ENCODE results near the gene OTP.

The OTP gene

DNA sequence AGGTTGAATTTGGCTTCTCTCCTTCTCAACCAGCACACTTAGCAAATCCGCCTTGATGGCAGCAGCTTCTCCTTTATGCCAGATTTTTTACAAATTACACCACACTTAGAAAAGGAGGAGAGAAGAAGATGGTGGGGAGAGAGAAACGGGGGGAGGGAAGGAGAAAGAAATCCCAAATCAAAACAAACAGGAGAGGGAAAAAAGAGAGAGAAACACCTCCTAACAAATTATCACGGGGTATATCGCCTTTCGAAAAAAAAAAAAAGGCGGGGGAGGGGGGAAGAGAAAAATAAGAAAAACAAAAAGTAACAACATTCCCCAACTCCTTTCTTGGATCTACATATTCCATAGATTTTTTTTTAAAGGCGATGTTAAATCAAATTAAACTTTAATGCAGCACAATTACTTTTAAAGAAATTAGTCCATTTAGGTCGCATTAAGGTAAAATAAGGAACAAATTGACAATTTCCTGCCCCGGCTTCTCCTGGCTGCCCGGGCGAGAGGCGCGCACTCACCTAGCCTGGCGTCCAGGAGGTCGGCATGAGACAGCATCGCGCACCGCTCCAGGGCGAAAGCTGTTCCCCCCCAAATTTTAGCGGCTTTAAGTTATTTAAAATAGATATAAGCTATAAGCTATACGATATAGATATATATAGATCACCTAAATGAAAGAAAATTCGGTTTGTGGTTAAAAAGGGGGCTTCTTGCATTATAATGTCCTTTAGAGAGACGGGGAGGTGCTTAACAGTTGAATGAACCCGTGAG lies at the start of gene OTP:
OTP (minus strand) TSS at position 716 of the 765 bp plus-strand sequence; CDS start at position 552, 164 bp downstream.
- peak within 1 kb of the TSS; percentile 38 for H3K27ac Mint-ChIP-seq
- peak within 1 kb of the TSS; percentile 21 for H3K4me3 Mint-ChIP-seq
- H3K36me3 Mint-ChIP-seq (ENCODE audit: low read depth): peaks cover 16% of the 10 kb centered on the region
- peaks cover 84% of the 10 kb centered on the region for H3K27me3 Mint-ChIP-seq
- peaks cover 24% of the 10 kb centered on the region for H3K4me1 Mint-ChIP-seq (ENCODE audit: low read depth)
- peaks cover 12% of the 10 kb centered on the region for H3K9me3 Mint-ChIP-seq

DNA sequence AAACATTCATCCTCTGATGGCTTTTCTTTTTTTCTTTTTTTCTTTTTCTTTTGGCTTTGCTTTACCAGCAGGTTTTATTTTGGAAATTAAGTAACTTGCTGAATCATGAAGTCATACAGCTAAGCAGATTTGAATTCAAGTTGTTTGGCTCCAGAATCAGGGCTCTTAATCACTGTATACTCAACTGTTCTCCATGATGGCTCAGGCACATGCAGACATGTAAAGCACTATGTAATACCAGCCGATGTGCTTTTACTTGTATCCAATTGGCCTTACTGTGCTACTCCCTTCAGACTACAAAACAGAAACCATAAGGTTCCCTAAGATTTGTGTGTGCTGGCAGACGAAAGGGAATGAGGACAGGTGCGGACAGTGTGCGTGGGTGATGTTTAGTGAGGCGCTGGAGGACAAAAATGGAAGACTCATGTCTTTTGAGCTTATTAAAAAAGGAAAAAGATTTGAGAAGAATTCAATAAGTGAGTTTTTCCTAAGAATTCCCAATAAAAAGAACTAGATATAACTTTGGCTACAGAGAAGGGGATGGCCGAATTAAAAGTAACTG lies 44.7 kb upstream of the OTP start:
- H3K4me1 Mint-ChIP-seq (ENCODE audit: low read depth): no peaks in the 10 kb centered on the region
- H3K27me3 Mint-ChIP-seq: peaks cover 11% of the 10 kb centered on the region
- no peaks in the 10 kb centered on the region for H3K9me3 Mint-ChIP-seq
- no peak overlapping the region for H3K27ac Mint-ChIP-seq
- H3K4me3 Mint-ChIP-seq: no peak overlapping the region
- peaks cover 3% of the 10 kb centered on the region for H3K36me3 Mint-ChIP-seq (ENCODE audit: low read depth)

DNA sequence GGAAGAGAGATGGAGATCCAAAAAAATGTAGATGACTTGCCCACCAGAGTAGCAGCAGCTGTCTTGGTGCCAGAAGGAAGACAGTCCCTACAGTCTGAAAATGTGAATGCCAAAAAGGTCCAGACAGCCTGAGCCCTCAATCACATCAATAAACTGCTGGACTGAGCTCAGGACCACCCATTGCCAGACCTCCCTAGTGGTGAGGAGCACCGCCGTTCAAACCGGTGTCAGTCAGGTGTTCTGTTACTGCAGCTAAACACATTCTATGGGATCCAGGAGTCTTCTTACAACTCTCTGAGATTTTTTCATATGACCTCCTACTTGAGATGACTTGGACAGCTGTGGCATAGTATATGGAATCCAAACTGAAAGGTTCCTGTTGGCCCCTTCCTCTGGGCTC lies 32.0 kb upstream of the OTP start:
- no peaks in the 10 kb centered on the region for H3K36me3 Mint-ChIP-seq (ENCODE audit: low read depth)
- no peak overlapping the region for H3K27ac Mint-ChIP-seq
- no peak overlapping the region for H3K4me3 Mint-ChIP-seq
- H3K9me3 Mint-ChIP-seq: peaks cover 5% of the 10 kb centered on the region
- H3K4me1 Mint-ChIP-seq (ENCODE audit: low read depth): no peaks in the 10 kb centered on the region
- peaks cover 19% of the 10 kb centered on the region for H3K27me3 Mint-ChIP-seq

DNA sequence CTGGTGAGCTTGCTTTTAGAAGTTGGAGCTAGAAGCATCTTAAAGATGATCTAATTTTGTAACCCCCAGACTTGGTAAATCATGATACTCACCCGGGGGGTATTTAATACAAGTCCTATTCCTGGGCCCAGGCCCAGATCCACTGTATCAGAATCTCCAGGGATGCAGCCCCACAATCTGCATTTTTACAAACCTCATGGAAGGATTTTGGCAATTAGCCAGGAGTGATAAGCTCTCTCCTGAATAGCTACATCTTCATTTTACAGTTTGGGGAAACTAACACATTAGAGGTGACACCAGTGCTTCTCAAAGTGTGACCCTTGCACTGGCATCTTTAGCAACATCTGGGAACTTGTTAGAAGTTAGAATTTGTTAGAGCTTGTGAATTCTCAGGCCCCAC lies 31.2 kb upstream of the OTP start:
- no peaks in the 10 kb centered on the region for H3K9me3 Mint-ChIP-seq
- peaks cover 15% of the 10 kb centered on the region for H3K27me3 Mint-ChIP-seq
- H3K36me3 Mint-ChIP-seq (ENCODE audit: low read depth): no peaks in the 10 kb centered on the region
- H3K4me1 Mint-ChIP-seq (ENCODE audit: low read depth): no peaks in the 10 kb centered on the region
- no peak overlapping the region for H3K27ac Mint-ChIP-seq
- no peak overlapping the region for H3K4me3 Mint-ChIP-seq

DNA sequence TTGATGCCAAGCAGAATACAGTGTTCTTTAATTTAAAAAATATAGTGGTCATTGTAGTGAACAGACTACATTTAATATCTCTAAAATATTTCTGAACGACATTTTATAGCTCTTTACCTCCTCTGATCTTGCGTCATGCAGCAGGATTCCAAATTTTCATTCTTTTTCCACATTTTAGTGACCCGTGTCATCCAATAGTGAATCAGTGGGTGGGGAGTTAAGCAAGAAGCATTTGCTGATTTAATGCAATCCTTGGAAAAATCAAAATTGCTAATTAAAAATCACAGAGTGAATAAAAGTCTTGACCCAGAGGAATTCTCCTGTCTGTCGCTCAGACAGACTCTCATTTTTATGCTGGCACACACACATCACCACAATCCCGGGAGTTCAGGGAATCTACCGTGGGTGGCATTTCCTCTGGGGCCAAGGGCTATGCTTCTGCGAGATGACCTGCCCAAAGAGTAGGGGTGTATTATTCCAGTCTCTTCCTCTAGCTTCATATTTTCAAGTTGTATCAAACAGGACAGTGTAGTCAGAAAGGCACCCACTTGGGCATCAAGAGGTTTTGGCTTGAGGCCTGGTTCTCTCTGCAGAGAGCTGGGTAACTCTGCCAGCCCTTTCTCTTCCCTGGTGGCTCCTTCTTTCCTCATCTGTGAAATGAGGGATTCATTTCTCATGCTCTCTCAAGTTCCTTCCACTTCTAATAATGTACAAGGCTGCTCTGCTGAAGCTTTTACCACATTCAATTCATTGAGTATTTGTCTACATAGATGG lies 24.8 kb upstream of the OTP start:
- Mint-ChIP-seq H3K27ac (no peak overlapping the region), H3K4me3 (no peak overlapping the region), H3K27me3 (peaks cover 21% of the 10 kb centered on the region), H3K36me3 (ENCODE audit: low read depth) (no peaks in the 10 kb centered on the region), H3K4me1 (ENCODE audit: low read depth) (peaks cover 13% of the 10 kb centered on the region), H3K9me3 (no peaks in the 10 kb centered on the region)

DNA sequence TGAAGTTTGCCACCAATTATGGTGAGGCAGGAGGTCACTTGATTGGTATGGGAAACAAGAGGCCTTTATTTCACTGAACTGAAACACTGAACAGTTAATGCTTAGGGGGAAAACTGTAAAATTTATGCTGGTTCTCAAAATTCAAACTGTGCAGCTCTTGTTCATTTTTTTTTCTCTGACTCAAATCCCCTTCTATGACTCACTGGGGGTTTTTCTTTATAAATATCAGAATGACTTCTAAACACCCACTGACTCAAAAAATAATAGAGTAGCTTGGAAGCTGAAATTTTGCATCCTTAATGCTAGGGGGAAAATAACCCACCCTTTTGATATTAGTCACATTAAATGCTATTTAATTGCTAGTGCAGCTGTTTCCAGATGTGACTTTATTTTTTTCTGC lies 24.1 kb upstream of the OTP start:
- no peaks in the 10 kb centered on the region for H3K36me3 Mint-ChIP-seq (ENCODE audit: low read depth)

DNA sequence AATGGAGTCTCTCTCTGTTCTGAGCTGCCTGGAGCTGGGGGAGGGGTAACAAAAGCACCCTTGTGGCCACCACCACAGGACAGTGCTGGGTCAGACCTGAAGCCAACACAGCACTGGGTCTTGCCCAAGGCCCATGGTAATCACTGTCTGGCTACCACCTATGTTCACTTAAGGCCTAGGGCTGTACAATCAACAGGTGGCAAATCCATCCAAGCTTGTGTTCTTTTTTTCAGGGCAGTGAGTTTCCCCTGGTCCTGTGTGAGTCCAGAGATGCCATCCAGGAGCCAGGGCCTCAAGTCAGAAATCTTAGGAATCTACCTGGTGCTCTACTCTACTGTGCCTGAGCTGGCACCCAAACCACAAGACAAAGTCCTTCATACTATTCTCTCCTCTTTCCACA lies 20.1 kb upstream of the OTP start:
- Mint-ChIP-seq H3K4me1 (ENCODE audit: low read depth) (peaks cover 13% of the 10 kb centered on the region), H3K9me3 (no peaks in the 10 kb centered on the region), H3K36me3 (ENCODE audit: low read depth) (no peaks in the 10 kb centered on the region), H3K4me3 (no peak overlapping the region), H3K27me3 (peaks cover 60% of the 10 kb centered on the region), H3K27ac (no peak overlapping the region)

More for the DNA sequence above, 24.1 kb upstream of the OTP start:
- Mint-ChIP-seq H3K27ac (no peak overlapping the region), H3K4me1 (ENCODE audit: low read depth) (peaks cover 13% of the 10 kb centered on the region), H3K27me3 (peaks cover 25% of the 10 kb centered on the region), H3K4me3 (no peak overlapping the region), H3K9me3 (no peaks in the 10 kb centered on the region)

DNA sequence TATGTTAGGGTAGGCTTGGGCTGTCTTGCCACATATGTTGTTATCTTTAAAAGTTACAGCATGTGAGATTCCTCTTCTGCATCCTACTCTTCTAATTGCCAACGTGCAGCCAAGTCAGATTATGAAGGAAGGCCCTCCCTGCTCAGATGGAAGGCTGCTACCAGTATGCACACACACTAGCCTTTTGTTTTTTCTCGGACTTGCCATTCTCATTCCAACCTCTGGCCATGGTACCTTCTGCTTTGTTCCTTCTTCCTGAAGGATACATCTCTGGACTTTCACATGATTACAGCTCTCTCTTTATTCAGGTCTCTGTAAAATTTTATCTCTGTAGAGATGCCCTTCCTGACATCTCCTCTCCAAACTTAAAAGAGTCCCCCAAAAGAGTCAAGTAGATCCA lies 12.8 kb upstream of the OTP start:
- peaks cover 78% of the 10 kb centered on the region for H3K27me3 Mint-ChIP-seq
- no peak overlapping the region for H3K27ac Mint-ChIP-seq
- no peaks in the 10 kb centered on the region for H3K4me1 Mint-ChIP-seq (ENCODE audit: low read depth)
- H3K36me3 Mint-ChIP-seq (ENCODE audit: low read depth): no peaks in the 10 kb centered on the region
- H3K4me3 Mint-ChIP-seq: no peak overlapping the region
- H3K9me3 Mint-ChIP-seq: no peaks in the 10 kb centered on the region

DNA sequence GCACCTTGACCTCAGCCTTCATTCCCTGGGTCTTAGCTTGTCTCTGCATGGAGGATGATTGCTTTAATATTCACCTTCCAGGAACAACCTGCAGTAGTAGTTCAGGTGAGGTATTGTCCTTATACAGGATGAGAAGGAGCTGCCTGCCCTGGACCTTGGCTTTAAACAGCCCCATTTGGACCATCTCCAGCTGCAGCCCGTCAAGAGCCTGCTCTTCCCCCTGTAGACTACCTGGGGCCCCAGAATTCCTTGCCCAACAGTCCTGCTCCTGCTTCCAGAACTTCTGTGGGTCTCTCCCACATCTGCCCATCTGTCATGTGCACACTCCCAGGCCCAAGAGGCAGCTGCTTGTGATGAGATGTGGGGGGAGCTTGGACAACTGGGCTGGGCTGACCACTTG lies 12.2 kb upstream of the OTP start:
- H3K27me3 Mint-ChIP-seq: peaks cover 78% of the 10 kb centered on the region

DNA sequence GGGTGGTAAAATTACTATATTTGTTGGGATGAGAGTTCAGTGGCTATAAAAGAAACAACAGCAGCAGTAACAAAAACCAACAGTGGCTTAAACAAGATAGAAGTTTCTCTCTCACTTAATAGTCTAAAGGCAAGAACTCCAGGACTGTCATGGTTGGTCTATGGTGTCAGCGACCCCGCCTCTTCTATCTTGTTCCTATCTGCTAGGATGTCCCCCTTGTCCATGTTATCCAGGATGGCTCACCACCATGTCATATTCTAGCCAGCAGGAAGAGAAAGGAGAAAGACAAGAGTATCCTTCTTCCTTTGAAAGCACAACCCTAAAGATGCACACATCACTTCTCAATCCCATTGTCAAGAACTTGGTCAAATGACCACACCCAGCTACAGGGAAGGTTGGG lies 11.3 kb upstream of the OTP start:
- Mint-ChIP-seq H3K4me1 (ENCODE audit: low read depth) (peaks cover 2% of the 10 kb centered on the region), H3K4me3 (no peak overlapping the region), H3K27ac (no peak overlapping the region), H3K27me3 (peaks cover 79% of the 10 kb centered on the region), H3K9me3 (no peaks in the 10 kb centered on the region), H3K36me3 (ENCODE audit: low read depth) (no peaks in the 10 kb centered on the region)

More for the DNA sequence above, 12.2 kb upstream of the OTP start:
- Mint-ChIP-seq H3K4me1 (ENCODE audit: low read depth) (no peaks in the 10 kb centered on the region), H3K27ac (no peak overlapping the region), H3K9me3 (no peaks in the 10 kb centered on the region), H3K4me3 (no peak overlapping the region), H3K36me3 (ENCODE audit: low read depth) (no peaks in the 10 kb centered on the region)

DNA sequence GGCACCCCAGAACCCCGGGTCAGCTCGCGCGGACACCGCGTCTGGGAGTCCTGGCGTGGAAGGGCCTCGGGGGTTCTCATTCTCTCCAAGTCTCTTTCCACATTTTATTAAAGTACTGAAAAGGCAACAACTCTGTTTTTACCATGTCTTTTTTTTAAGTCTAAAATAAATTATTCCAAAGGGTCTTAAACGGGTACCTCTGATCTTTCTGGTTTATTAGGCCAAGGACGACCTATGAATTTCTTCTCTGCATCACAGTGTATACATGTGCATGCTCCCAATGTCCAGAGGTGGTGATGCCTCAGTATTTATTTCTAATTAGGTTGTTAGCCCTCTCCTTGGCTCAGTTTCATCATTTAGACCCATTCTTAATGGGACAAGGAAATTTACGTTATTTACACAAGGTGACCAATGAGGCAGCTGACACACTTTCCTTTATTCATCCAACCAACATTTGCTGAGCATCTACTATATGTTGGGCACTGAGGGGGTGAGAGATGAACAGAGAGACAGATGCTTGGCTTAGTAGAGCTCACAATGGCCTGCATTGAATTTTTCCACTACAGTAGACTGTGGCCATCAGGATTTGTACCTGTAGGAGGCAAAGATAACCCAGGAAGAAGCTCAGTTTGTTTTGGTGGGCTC lies 7.6 kb upstream of the OTP start:
- H3K4me3 Mint-ChIP-seq: peak overlapping the region; percentile 39
- H3K4me1 Mint-ChIP-seq (ENCODE audit: low read depth): peaks cover 22% of the 10 kb centered on the region
- H3K36me3 Mint-ChIP-seq (ENCODE audit: low read depth): peaks cover 1% of the 10 kb centered on the region
- no peak overlapping the region for H3K27ac Mint-ChIP-seq
- H3K9me3 Mint-ChIP-seq: peaks cover 2% of the 10 kb centered on the region
- peaks cover 91% of the 10 kb centered on the region for H3K27me3 Mint-ChIP-seq

DNA sequence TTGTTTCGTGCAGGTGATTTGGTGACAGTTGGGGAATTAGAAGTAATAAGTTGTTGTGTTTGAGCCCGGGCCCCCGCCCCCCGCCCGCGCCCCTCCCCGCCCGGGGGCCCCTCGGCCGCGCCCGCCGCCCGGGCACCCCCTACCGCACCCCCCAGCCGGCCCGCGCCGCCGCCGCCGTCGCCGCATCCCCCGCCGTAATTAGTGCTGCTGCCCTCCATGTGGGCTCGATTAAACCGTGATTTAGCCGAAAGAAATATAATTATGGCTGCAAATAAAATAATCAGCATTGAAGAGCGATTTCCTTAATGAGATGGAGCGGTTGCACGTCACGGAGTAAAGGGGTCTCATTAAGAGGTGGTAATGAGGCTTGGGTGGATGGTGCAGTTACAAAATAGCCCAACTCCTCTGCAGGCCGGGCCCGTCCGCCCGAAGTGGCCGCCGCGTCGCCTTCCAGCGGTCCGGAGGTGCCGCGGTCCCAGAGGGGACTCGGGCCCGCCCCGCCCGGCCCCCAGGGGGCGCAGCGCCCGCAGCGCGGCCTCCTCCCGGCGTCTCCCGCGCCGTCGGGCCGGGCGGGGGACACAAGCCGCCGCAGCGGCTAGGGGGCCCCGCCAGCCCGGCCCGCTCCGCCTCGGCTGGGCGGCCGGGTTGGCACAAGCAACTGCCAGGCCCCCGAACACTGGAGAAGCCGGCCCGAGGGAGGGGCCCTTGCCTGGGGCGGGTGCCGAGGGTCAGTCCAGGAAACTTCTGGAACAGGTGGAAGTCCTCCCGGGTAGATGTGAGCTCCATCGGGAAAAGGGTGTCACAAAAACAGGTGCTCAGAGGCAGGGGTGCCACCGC lies 6.9 kb upstream of the OTP start:
- Mint-ChIP-seq H3K4me3 (peak overlapping the region; percentile 67), H3K9me3 (peaks cover 4% of the 10 kb centered on the region), H3K27ac (no peak overlapping the region), H3K4me1 (ENCODE audit: low read depth) (peaks cover 24% of the 10 kb centered on the region), H3K27me3 (peaks cover 96% of the 10 kb centered on the region), H3K36me3 (ENCODE audit: low read depth) (peaks cover 4% of the 10 kb centered on the region)

DNA sequence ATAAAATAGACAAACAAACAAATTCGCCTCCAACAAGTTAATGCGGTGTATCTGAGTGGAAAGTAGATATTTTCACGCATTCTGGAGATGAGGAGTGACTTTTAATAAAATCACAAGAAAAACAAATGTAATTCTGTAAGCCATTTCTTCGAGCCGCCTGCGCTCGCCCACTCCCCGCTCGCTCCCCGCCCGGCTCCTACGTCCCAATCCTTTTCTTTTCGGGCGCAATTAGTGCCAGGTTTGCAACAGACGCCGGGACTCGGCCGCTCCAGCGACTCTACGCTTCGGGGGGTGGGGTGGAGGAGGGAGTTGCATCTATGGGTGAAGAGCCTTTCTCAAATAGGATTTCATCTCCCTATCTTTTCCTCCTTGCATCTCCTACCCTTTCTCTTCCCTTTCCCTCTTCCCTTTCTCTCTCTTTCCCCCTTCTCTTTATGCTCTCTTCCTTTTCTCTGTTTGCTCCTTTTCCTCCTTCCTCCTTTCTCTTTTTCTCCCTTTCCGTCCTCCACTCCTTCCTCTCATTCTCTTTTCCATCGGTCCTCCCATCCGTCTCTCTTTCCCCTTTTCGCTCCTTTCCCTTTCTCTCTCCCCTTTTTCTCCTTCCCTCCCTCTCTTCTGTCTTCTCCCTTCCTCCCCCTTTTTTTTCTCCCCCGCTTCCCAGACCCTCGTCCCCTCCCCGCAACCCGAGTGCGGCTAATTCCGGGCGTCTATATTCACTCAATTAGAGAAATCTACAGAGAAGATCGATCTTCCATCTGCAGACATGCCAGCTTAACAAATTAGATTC lies 6.1 kb upstream of the OTP start:
- Mint-ChIP-seq H3K4me3 (peak overlapping the region; percentile 67), H3K36me3 (ENCODE audit: low read depth) (peaks cover 9% of the 10 kb centered on the region), H3K27me3 (peaks cover 97% of the 10 kb centered on the region), H3K4me1 (ENCODE audit: low read depth) (peaks cover 29% of the 10 kb centered on the region), H3K27ac (no peak overlapping the region), H3K9me3 (peaks cover 4% of the 10 kb centered on the region)
